Measurements from ENCODE around the gene GBP6. TPM values are rescaled to one million over a fixed set of nuclear protein-coding genes. Genes with fewer than 3 reads are reported as not detected.
"Not testable (repeated sequence)": the region's sequence is repeated elsewhere in the genome, so short reads cannot be mapped to it uniquely, and the experiment has no call there.

The GBP6 gene
- total RNA-seq, 4 donors from 2014 or later: 0.55 to 1.5 (median 0.74) TPM

- intact Hi-C loops (cut with DNase I; ENCODE audit: low total_unique reads): no loop called here
- 78 to 83% methylated on average over 1 of the region's 1 CpG for WGBS, 2 donors
These were observed 3.1 kb upstream of the GBP6 start for GRCh38 chr1:89360716-89361115.

GRCh38 chr1:89361681-89362080 is 2.2 kb upstream of the GBP6 start:
- TF ChIP-seq POLR2A (IDR thresholded peaks at IDR 0.05) (no peak), CTCF (IDR thresholded peaks at IDR 0.05) (no peak)
- DNase-seq (ENCODE audit: low spot score in 2 of 2): no peak
- WGBS, 2 donors: 74 to 77% methylated on average over 3 of the region's 3 CpGs
- H3K4me3 ChIP-seq (ENCODE audit: low read depth, poor library complexity, severe bottlenecking): no peak overlapping the region
- intact Hi-C loops (cut with DNase I; ENCODE audit: low total_unique reads): no loop called here

More at GRCh38 chr1:89360716-89361115, 3.1 kb upstream of the GBP6 start:
- TF ChIP-seq CTCF (IDR thresholded peaks at IDR 0.05) (no peak), POLR2A (IDR thresholded peaks at IDR 0.05) (no peak)
- no peak overlapping the region for H3K4me3 ChIP-seq (ENCODE audit: low read depth, poor library complexity, severe bottlenecking)
- no peak for DNase-seq (ENCODE audit: low spot score in 2 of 2)

GRCh38 chr1:89363196-89363595 is 663 bp upstream of the GBP6 start:
- DNase-seq (ENCODE audit: low spot score in 2 of 2): no peak
- no peak overlapping the region for H3K4me3 ChIP-seq (ENCODE audit: low read depth, poor library complexity, severe bottlenecking)
- 23 to 58% methylated on average over 1 of the region's 1 CpG for WGBS, 2 donors
- TF ChIP-seq CTCF (IDR thresholded peaks at IDR 0.05) (no peak), POLR2A (IDR thresholded peaks at IDR 0.05) (no peak)
- intact Hi-C loops (cut with DNase I; ENCODE audit: low total_unique reads): no loop called here

GRCh38 chr1:89364954-89365550 is 1.2 kb downstream of the GBP6 start:
- 60 to 63% methylated on average over 9 of the region's 9 CpGs for WGBS, 2 donors
- H3K4me3 ChIP-seq (ENCODE audit: low read depth, poor library complexity, severe bottlenecking): no peak overlapping the region
- intact Hi-C loops (cut with DNase I; ENCODE audit: low total_unique reads): no loop called here
- TF ChIP-seq POLR2A (IDR thresholded peaks at IDR 0.05) (no peak), CTCF (IDR thresholded peaks at IDR 0.05) (no peak)
- DNase-seq (ENCODE audit: low spot score in 2 of 2): no peak

- no peak overlapping the region for H3K4me3 ChIP-seq (ENCODE audit: low read depth, poor library complexity, severe bottlenecking)
- no peak for TF ChIP-seq CTCF (IDR thresholded peaks at IDR 0.05)
- no peak for TF ChIP-seq POLR2A (IDR thresholded peaks at IDR 0.05)
- 54 to 57% methylated on average over 1 of the region's 1 CpG for WGBS, 2 donors
- intact Hi-C loops (cut with DNase I; ENCODE audit: low total_unique reads): no loop called here
- DNase-seq (ENCODE audit: low spot score in 2 of 2): no peak
These were observed 3.4 kb downstream of the GBP6 start for GRCh38 chr1:89367221-89367620.

GRCh38 chr1:89369331-89369730 is 5.5 kb downstream of the GBP6 start:
- no peak for DNase-seq (ENCODE audit: low spot score in 2 of 2)
- no peak overlapping the region for H3K4me3 ChIP-seq (ENCODE audit: low read depth, poor library complexity, severe bottlenecking)
- TF ChIP-seq CTCF (IDR thresholded peaks at IDR 0.05) (no peak), POLR2A (IDR thresholded peaks at IDR 0.05) (no peak)
- intact Hi-C loops (cut with DNase I; ENCODE audit: low total_unique reads): no loop called here
- 92% methylated on average over 8 of the region's 8 CpGs for WGBS, 2 donors

GRCh38 chr1:89373810-89374209 is 10.0 kb downstream of the GBP6 start:
- intact Hi-C loops (cut with DNase I; ENCODE audit: low total_unique reads); DNase-seq (ENCODE audit: low spot score in 2 of 2); H3K4me3 ChIP-seq (ENCODE audit: low read depth, poor library complexity, severe bottlenecking): not testable (repeated sequence)
- 80 to 83% methylated on average over 4 of the region's 4 CpGs for WGBS, 2 donors

Data from lower leg skin (tissue), 4 donors.